ENCODE data around the gene SARDH.

The SARDH gene

DNA sequence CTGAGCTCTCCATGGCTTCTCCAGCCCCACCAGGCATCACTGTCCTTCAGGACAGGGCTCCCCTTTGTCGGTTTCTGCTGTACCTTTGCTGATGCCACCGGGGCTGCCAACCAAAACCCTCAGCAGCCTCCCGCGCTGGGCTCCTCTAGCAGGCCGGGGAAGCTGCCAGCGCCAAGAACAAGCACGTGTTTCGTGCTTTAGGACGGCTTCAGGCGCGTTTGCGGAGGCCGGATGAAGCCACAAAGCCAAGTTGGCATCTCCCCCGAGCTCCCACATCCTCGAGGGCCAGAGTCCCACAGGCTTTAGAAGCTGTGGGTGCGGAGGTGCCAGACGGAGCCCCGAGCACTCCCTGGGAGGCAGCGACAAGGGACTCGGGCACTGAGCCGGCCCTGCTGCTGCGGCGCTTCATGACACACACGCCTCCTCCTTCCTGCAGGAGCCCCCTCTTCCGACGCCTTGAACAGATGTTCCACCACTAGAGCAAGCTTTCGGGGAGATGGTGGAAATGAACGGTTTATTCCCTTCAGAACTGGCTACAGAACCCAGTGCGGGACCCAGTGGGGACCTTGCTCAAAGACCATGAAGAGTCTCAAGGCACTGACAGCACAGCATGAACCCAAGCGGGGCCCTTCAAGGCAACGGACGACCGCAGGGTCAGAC lies 36.7 kb downstream of the SARDH start:
- no peak for DNase-seq

DNA sequence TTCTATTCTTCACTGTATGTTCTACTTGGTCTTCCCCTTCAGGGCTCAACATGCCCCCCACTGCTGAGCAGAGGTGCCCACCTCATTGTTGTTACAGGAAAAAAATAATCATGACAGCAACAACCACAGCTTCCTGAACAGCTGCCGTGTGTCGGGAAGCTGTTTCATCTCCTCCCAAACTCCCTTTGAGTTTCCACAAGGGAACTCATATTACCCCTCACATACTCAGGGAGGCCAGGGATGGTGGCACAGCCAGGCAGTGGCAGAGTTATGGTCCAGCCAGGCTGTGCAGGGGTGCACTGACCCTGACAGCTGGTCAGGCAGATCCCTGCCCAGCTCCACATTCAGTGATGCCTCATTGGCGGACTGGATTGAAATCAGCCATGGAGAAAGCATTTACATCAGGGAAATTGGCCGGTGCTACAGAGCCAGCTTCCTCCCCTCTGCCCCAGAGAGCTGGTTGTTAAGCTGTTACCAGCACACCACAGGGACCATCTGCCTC lies 37.3 kb downstream of the SARDH start:
- DNase-seq = no peak

- DNase-seq = no peak
Observed at GRCh38 chr9:133699546-133699945, 38.6 kb downstream of the SARDH start.

GRCh38 chr9:133696071-133696472 lies 42.1 kb downstream of the SARDH start:
- DNase-seq = no peak

- no peak for DNase-seq
Observed at GRCh38 chr9:133694686-133695085, 43.5 kb downstream of the SARDH start.

- no peak for DNase-seq
Observed at GRCh38 chr9:133693703-133694529, 44.2 kb downstream of the SARDH start.

GRCh38 chr9:133693116-133693515 lies 45.0 kb downstream of the SARDH start:
- DNase-seq = no peak

GRCh38 chr9:133692364-133692985 lies 45.7 kb downstream of the SARDH start:
- DNase-seq = no peak

DNA sequence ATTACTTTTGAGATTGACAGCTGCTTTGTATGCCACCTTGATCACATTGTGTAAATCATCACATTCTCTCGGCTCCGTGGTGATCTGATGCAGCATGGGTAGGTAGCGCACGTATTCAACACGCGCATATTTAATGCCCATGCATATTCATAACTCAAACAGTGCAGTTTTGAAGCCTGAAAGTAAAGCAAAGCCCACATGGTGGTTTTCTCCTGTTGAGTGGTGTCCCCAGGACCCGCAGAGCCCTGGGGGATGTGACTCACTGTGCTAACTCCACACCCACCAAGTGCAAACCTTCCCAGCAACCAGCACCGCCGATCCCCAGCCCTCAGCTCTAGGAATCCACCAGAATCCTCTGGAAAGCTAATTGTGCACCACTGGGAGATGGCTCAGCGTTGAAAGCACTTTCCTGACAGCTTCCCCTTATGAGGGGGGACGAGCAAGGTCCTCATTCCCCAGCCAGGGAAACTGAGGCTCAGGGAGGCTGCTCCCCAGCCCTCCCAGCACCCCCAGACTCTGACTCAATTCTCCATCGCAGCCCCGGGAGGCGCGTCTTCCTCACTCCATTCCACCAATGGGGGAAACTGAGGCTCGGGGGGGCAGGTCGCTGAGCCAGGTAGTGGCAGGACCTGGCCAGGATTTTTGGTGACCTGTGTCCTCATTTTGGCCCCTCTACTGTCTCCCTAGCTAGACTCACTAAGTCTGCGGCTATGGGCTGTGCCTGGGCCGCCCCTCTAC lies 46.4 kb downstream of the SARDH start:
- DNase-seq = no peak

- no peak for DNase-seq
Observed at GRCh38 chr9:133691191-133691590, 47.0 kb downstream of the SARDH start.

- no peak for DNase-seq
Observed at GRCh38 chr9:133690081-133690561, 48.0 kb downstream of the SARDH start.

DNA sequence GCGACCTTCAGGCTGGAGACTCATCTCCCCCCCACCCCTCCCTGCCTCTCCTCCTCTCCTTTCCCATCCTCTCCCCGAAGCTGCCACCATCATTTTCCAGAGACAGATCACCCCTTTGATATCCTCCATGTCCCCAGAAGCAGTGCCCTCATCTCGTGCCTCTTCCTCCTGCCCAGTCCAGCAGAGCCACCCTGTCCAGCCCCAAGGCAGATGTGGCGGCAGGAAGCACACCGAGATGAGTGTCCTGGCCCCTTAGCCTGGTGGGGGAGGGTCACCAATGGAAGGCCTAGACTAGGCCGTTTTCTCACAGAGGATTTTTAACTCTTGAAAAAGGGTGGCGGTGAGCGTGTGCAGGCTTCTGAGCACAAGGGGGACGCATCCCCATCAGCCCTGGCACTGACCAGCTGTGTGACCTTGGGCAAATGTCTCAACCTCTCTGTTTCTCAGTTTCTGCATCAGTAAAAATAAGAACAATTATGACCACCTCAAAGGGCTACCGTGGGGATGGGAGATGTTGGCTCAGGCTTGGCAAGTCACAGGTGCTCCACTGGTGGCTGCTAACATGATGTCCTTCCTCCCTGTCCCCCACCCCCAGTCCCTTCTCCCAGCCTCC lies 48.9 kb downstream of the SARDH start:
- DNase-seq = no peak

GRCh38 chr9:133687856-133688761 lies 50.0 kb downstream of the SARDH start:
- no peak for DNase-seq

GRCh38 chr9:133686642-133687575 lies 51.2 kb downstream of the SARDH start:
- no peak for DNase-seq

- no peak for DNase-seq
Observed at GRCh38 chr9:133685653-133686609, 52.2 kb downstream of the SARDH start.

DNA sequence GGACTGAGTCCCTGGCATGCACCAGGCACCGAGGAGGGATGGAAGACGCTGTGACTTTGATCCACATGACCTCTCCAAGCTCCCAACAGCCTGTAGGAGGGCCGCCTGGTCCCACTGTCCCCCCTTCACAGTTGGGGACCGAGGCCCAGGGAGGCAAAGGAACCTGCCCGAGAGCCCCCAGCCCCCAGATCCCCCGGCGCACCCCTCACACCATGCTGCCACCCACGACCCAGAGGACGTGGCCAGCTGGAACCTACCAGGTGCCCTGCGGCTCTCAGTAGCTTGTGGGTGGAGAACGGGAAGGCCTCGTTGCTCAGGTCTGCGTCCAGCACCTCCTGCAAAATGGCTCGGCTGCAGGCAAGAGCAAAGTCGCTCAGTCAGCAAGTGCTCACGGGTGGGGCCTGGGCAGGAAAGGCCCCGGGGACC lies 53.2 kb downstream of the SARDH start:
- DNase-seq = no peak

DNA sequence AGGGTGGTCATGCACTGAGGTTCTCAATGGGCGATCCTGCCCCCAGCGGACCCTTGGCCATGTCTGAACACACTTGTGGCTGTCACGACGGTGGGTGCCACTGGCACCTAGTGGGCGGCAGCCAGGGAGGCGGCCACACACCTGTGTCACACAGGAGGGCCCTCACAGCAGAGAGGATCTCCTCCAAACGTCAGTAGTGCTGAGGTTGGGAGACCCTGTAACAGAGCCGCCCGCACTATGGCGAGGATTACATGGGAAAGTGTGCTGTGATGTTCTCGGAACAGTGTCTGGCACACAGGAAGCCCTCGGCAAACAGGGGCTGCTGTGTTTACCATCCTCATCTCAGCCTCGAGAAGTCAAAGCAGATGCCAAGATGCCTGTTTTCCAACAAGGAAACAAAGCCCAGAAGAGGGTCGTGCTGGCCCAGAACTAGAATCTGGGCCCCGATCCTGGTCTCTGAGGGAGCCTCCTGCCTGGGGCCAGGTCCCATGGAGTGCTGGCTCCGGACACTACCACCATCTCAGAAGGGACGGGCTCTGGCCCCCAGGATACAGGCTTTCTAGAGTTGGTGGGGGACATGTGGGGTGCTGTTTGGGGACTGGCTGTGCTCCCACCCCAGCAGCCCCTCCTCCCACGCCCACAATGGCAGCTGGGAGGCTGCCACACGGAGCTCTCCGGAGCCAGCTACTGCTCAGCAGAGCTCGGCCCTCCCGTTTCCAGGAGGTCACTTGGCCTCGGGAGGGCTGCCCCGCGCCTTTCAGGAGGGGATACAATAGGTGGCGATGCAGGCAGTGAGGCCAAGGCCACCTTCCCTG lies 53.8 kb downstream of the SARDH start:
- no peak for DNase-seq

- DNase-seq = no peak
Observed at GRCh38 chr9:133683586-133684120, 54.5 kb downstream of the SARDH start.

All from NCI-H446 (cell line).